ENCODE data around the gene INPP5E. TPM values are rescaled to one million over a fixed set of nuclear protein-coding genes. Genes with fewer than 3 reads are reported as not detected.

INPP5E gene
- total and polyA plus RNA-seq, 12 donors = 6.6 to 16.8 (median 9.3) TPM

- ATAC-seq (no peak), DNase-seq (no peak)
- TF ChIP-seq CTCF (IDR thresholded peaks at IDR 0.05) = no peak
- Histone ChIP-seq H3K27ac (no peak overlapping the region), H3K4me1 (peaks cover 0 to 15% (median 3%) of the 10 kb centered on the region in 9 donors), H3K27me3 (no peaks in the 10 kb centered on the region), H3K36me3 (peaks cover 0 to 75% (median 14%) of the 10 kb centered on the region in 9 donors), H3K9me3 (no peaks in the 10 kb centered on the region), H3K4me3 (no peak overlapping the region)
- 93 to 94% methylated on average over 11 of the region's 11 CpGs for WGBS, 2 donors
- intact Hi-C loops (cut with DNase I) = no loop called here
Observed at GRCh38 chr9:136379891-136380290, 59.8 kb downstream of the INPP5E start.

- WGBS, 2 donors = 92 to 95% methylated on average over 11 of the region's 11 CpGs
- TF ChIP-seq CTCF (IDR thresholded peaks at IDR 0.05) = no peak
- Histone ChIP-seq H3K9me3 (no peaks in the 10 kb centered on the region), H3K4me1 (peaks cover 0 to 15% (median 3%) of the 10 kb centered on the region in 9 donors), H3K27ac (no peak overlapping the region), H3K36me3 (peaks cover 0 to 70% (median 12%) of the 10 kb centered on the region in 9 donors), H3K4me3 (no peak overlapping the region), H3K27me3 (no peaks in the 10 kb centered on the region)
- intact Hi-C loops (cut with DNase I) = no loop called here
- no peak for DNase-seq
- no peak for ATAC-seq
Observed at GRCh38 chr9:136379401-136379800, 60.2 kb downstream of the INPP5E start.

- Histone ChIP-seq H3K36me3 (peaks cover 0 to 65% (median 8%) of the 10 kb centered on the region in 9 donors), H3K9me3 (no peaks in the 10 kb centered on the region), H3K27me3 (no peaks in the 10 kb centered on the region), H3K4me3 (no peak overlapping the region), H3K27ac (no peak overlapping the region), H3K4me1 (peaks cover 0 to 15% (median 3%) of the 10 kb centered on the region in 9 donors)
- WGBS, 2 donors = 81 to 85% methylated on average over 17 to 18 of the region's 18 CpGs
- no peak for DNase-seq
- TF ChIP-seq CTCF (IDR thresholded peaks at IDR 0.05) = no peak
- ATAC-seq = no peak
- intact Hi-C loops (cut with DNase I) = no loop called here
Observed at GRCh38 chr9:136379003-136379287, 60.7 kb downstream of the INPP5E start.

Other genes starting within 250 kb of the INPP5E start
- gene LHX3, start 234.7 kb downstream of the INPP5E start, total RNA-seq = not detected
- not detected for gene LHX3, start 234.7 kb downstream of the INPP5E start, polyA plus RNA-seq
- 1 to 10 TPM; 4.6 to 9.1 (median 7.7) TPM for gene QSOX2, start 194.0 kb downstream of the INPP5E start, total RNA-seq
- gene QSOX2, start 194.0 kb downstream of the INPP5E start, polyA plus RNA-seq = 1 to 10 TPM; 5.6 to 8.6 TPM
- under 1 TPM in 3 of 10 donors, not detected in 7; 0.02 to 0.04 (median 0.03) TPM for gene CCDC187, start 135.8 kb downstream of the INPP5E start, total RNA-seq
- gene CCDC187, start 135.8 kb downstream of the INPP5E start, polyA plus RNA-seq = under 1 TPM in 1 of 2 donors, not detected in 1; 0.07 TPM
- 10 to 100 TPM; 19.4 to 50.2 (median 24.8) TPM for gene GPSM1, start 112.3 kb downstream of the INPP5E start, total RNA-seq
- gene GPSM1, start 112.3 kb downstream of the INPP5E start, polyA plus RNA-seq = 10 to 100 TPM; 26.2 to 87.8 TPM
- 10 to 100 TPM; 23.3 to 39.5 (median 30.7) TPM for gene DNLZ, start 76.1 kb downstream of the INPP5E start, total RNA-seq
- gene DNLZ, start 76.1 kb downstream of the INPP5E start, polyA plus RNA-seq = 10 to 100 TPM; 37.0 to 49.2 TPM
- gene CARD9, start 66.2 kb downstream of the INPP5E start, total RNA-seq = 1 to 10 TPM in 5 of 10 donors, under 1 TPM in 4, not detected in 1; 0.21 to 2.0 (median 1.1) TPM
- 1 to 10 TPM; 1.3 to 1.6 TPM for gene CARD9, start 66.2 kb downstream of the INPP5E start, polyA plus RNA-seq
- gene SNAPC4, start 39.7 kb downstream of the INPP5E start, total RNA-seq = 1 to 10 TPM; 3.4 to 6.1 (median 4.7) TPM
- 1 to 10 TPM; 3.0 to 8.3 TPM for gene SNAPC4, start 39.7 kb downstream of the INPP5E start, polyA plus RNA-seq
- gene ENTR1, start 29.2 kb downstream of the INPP5E start, total RNA-seq = 10 to 100 TPM; 11.5 to 26.9 (median 14.9) TPM
- 10 to 100 TPM; 21.4 to 23.7 TPM for gene ENTR1, start 29.2 kb downstream of the INPP5E start, polyA plus RNA-seq
- 10 to 100 TPM; 59.3 to 85.2 (median 75.4) TPM for gene PMPCA, start 29.2 kb downstream of the INPP5E start, total RNA-seq
- gene PMPCA, start 29.2 kb downstream of the INPP5E start, polyA plus RNA-seq = 10 to 100 TPM; 63.5 to 77.2 TPM
- gene SEC16A, start 43.2 kb upstream of the INPP5E start, total RNA-seq = 10 to 100 TPM; 21.9 to 35.9 (median 28.6) TPM
- 10 to 100 TPM; 24.4 to 35.6 TPM for gene SEC16A, start 43.2 kb upstream of the INPP5E start, polyA plus RNA-seq
- gene NOTCH1, start 106.2 kb upstream of the INPP5E start, total RNA-seq = 10 to 100 TPM; 12.0 to 27.0 (median 21.8) TPM
- 10 to 100 TPM in 1 of 2 donors, 1 to 10 TPM in 1; 7.3 to 14.5 TPM for gene NOTCH1, start 106.2 kb upstream of the INPP5E start, polyA plus RNA-seq
- 100 to 1,000 TPM in 5 of 10 donors, 10 to 100 TPM in 5; 68.6 to 115 (median 99.6) TPM for gene EGFL7, start 223.1 kb upstream of the INPP5E start, total RNA-seq
- gene EGFL7, start 223.1 kb upstream of the INPP5E start, polyA plus RNA-seq = 100 to 1,000 TPM; 160 to 377 TPM
- gene AGPAT2, start 247.6 kb upstream of the INPP5E start, total RNA-seq = 10 to 100 TPM; 48.1 to 83.3 (median 58.4) TPM
- gene AGPAT2, start 247.6 kb upstream of the INPP5E start, polyA plus RNA-seq = 100 to 1,000 TPM in 1 of 2 donors, 10 to 100 TPM in 1; 97.2 to 195 TPM

Data from heart right ventricle (tissue), 16 donors.